Motor neuron (in vitro differentiated cells): ENCODE measurements around the gene MAK. TPM values are rescaled to one million over a fixed set of nuclear protein-coding genes. Genes with fewer than 3 reads are reported as not detected.
A peak's percentile ranks its signal among the peaks of the same experiment; 100 is the strongest.
"Not testable (repeated sequence)": the region's sequence is repeated elsewhere in the genome, so short reads cannot be mapped to it uniquely, and the experiment has no call there.

ENCODE experiments used
- ATAC-seq, 8 experiments: fragments of 200-7000 bp; cut with Tn5 transposase; replicated peaks in 6 of 8; 2 replicates each; pipeline ENCODE4 v1.8.0; 2021; ENCODE audit warnings: mild to moderate bottlenecking in 8 of 8, moderate library complexity in 8 of 8
- H3K27ac ChIP-seq, 2 donors: fragments of 250-450 bp; sonication (Bioruptor Pico); 2 replicates each; pipeline ENCODE4 v1.9.0; 2021; ENCODE audit warnings: antibody characterized with exemption in 2 of 2, mild to moderate bottlenecking in 2 of 2, moderate library complexity in 1 of 2
- H3K4me1 ChIP-seq, 2 donors: fragments of 250-450 bp; sonication (Bioruptor Pico); replicated peaks in 1 of 2; 2 replicates each; pipeline ENCODE4 v1.6.1; 2021; ENCODE audit warnings: antibody characterized with exemption in 2 of 2, mild to moderate bottlenecking in 2 of 2, moderate library complexity in 1 of 2
- H3K4me3 ChIP-seq, 5 donors: fragments of 250-450 bp; sonication (Bioruptor Pico); 2 replicates each; pipeline ENCODE4 v1.9.0; 2021; ENCODE audit warnings: antibody characterized with exemption in 5 of 5, mild to moderate bottlenecking in 5 of 5, moderate library complexity in 4 of 5
- WGBS, 10 experiments: fragments of 450-650 bp; shearing (Covaris generic); methylation state at CpG; one replicate each; pipeline ENCODE4 v1.0.0; 2022; 5-methylcytosine and 5-hydroxymethylcytosine counted together
- in situ Hi-C, 9 experiments: fragments of 400-800 bp; cut with MboI; loops; one replicate each; pipeline ENCODE4 v1.15.0; 2021; ENCODE audit warnings: low sequenced_read_pairs in 9 of 9, low pct_unique_long_range_greater_than_20kb in 2 of 9; ENCODE audit not compliant: unreplicated experiment in 9 of 9
- total RNA-seq, 8 experiments: library from RNA; unstranded; fragments of 300-600 nt; gene quantifications; 2 replicates each; pipeline versions ENCODE4 v1.2.3 to v1.2.4, GENCODE V29; 2022

Gene MAK
- total RNA-seq, 8 experiments from 2014 or later, result 0.25 to 5.1 (median 0.87) TPM

GRCh38 chr6:10733151-10733715, 105.1 kb downstream of the MAK start:
- no peak for ATAC-seq
- in situ Hi-C loops, result no loop called here
- no peaks in the 10 kb centered on the region for H3K4me1 ChIP-seq
- H3K4me3 ChIP-seq, result no peak overlapping the region
- 88 to 100% (median 92%) methylated on average over 2 to 15 of the region's 17 CpGs; no CpG with 5 or more reads in 3 of the 10 experiments for whole genome bisulfite sequencing, 10 experiments
- H3K27ac ChIP-seq, result no peak overlapping the region

DNA sequence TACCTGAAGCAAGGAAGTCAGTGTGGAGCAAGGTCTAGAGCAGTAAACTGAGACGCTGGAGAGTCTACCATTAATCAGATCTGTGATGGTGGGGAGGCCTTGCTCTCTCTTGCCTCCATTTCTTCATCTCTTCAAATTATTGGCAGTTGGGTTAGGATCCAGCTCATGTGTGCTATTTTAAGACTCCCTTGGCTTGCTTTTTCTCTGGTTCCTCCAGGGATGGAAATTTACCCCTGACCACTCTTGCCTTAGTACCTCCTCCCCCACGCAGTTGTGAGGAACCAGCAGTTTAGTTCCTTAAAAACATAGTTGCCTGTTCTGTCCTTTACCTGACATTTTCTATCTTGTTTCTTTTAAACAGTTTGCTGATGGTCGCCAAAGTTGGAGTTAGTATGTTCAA, 108.1 kb downstream of the MAK start:
- in situ Hi-C loops, result no loop called here
- no peak for ATAC-seq
- Histone ChIP-seq H3K4me3 (no peak overlapping the region), H3K4me1 (no peaks in the 10 kb centered on the region), H3K27ac (no peak overlapping the region)
- WGBS, 10 experiments, result 62 to 100% (median 94%) methylated on average over 1 to 3 of the region's 3 CpGs; no CpG with 5 or more reads in 2 of the 10 experiments

GRCh38 chr6:10725716-10726115, 112.6 kb downstream of the MAK start:
- WGBS, 10 experiments, result 70 to 100% (median 91%) methylated on average over 1 to 4 of the region's 9 CpGs; no CpG with 5 or more reads in 4 of the 10 experiments
- H3K4me3 ChIP-seq, result no peak overlapping the region
- no peak for ATAC-seq
- H3K27ac ChIP-seq, result no peak overlapping the region
- H3K4me1 ChIP-seq, result peaks cover 14 to 16% of the 10 kb centered on the region in 2 donors
- in situ Hi-C loops, result no loop called here

DNA sequence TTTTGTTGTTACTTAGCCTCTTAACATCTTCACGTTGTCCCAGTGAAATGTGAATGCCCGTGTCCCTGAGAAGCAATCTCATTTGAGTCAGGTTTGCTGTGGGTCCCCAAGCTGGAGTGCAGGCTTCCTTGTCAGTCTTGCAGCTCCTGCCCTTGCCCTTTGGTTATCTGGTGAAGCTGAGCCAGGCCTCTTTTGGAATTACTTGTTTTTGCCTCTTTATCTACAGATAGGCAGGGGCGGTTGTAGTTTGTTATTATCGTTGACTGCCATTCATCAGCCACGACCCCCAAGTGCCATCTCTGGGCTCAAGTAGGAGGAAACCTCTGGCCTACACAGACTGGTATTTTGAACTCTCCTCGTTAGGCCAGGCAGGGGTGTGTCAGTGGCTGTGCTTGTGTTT, 113.3 kb downstream of the MAK start:
- no peak for ATAC-seq
- Histone ChIP-seq H3K27ac (no peak overlapping the region), H3K4me1 (peaks cover 14 to 16% of the 10 kb centered on the region in 2 donors), H3K4me3 (no peak overlapping the region)
- in situ Hi-C loops, result no loop called here
- 72 to 100% (median 82%) methylated on average over 2 to 5 of the region's 6 CpGs; no CpG with 5 or more reads in 3 of the 10 experiments for WGBS, 10 experiments

DNA sequence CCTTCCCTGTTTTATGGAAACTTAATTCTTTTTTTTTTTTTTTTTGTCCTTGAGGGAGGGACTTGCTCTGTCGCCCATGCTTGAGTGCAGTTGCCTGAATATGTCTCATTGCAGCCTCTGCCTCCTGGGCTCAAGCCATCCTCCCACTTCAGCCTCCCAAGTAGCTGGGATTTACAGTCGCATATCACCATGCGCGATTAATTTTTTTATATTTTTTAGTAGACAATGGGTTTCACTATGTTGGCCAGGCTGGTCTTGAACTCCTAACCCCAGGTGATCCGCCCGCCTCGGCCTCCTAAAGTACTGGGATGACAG, 114.8 kb downstream of the MAK start:
- 0 to 55% (median 12%) methylated on average over 1 to 7 of the region's 7 CpGs; no CpG with 5 or more reads in 2 of the 10 experiments for WGBS, 10 experiments
- ATAC-seq, result no peak
- Histone ChIP-seq H3K27ac (peak overlapping the region; percentile 67 to 80), H3K4me3 (peak overlapping the region; percentile 55 to 77 (median 63)), H3K4me1 (peaks cover 14 to 16% of the 10 kb centered on the region in 2 donors)
- in situ Hi-C loops, result no loop called here

DNA sequence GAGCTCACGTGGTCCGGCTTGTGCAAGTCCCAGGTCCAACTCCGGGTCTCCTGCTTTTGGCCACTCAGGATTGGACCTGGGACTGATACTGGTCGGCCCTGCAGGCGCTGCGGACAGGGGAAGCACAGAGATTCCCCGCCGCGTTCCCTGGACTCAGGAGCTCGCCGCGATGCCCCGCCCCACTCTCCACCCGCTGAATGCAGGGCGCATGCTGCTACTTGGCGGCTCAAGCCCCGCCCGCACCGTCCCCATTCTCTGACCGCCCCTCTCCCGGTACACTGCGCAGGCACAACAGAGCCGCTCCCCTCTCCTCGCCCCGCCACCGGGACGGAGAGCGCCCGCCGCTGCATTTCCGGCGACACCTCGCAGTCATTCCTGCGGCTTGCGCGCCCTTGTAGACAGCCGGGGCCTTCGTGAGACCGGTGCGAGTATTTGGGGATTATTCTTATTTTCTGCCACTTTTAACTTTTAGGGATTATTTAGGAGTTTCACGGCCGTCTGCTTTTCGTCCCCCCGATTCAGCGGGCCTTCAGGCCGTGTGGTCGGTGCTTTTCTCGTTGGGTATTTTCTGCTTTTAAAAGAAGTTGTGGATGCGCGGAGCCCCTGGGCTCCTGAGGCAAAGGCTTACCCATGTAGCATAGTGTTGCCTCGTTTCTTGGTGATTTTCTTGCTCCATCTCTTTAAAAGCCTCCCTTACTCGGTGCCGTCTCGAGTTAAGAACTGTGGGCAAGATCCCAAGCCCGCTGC, 115.3 kb downstream of the MAK start, which contains the start of gene TMEM14C:
Gene TMEM14C (plus strand): TSS at position 251 of the 747 bp plus-strand sequence. CDS start 1,544 bp downstream, outside the sequence.
- peak; percentile 86 to 99 (median 96) for ATAC-seq
- H3K27ac ChIP-seq, result peak within 1 kb of the TSS; percentile 82 to 88
- 0 to 3% (median 0%) methylated on average over 1 to 10 of the region's 55 CpGs; no CpG with 5 or more reads in 3 of the 10 experiments for WGBS, 10 experiments
- H3K4me1 ChIP-seq, result peaks cover 14 to 16% of the 10 kb centered on the region in 2 donors
- peak within 1 kb of the TSS; percentile 55 to 77 (median 63) for H3K4me3 ChIP-seq
- in situ Hi-C loops, result no loop called here

DNA sequence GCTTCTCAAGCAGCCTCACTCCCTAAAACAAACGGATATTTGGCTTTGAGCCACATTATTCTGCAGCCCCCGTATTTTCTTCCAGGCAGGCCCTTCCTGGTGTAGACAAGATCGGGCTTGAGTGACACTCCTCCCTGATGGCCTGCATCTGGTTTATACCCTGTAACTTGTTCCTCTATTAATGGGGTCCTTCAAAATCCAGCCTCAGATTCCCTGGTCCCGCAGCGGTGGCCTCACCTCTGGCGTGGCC, 115.8 kb downstream of the MAK start:
- ATAC-seq, result no peak
- in situ Hi-C loops, result no loop called here
- WGBS, 10 experiments, result 0 to 33% (median 5%) methylated on average over 1 to 6 of the region's 6 CpGs; no CpG with 5 or more reads in 3 of the 10 experiments
- peaks cover 14 to 16% of the 10 kb centered on the region in 2 donors for H3K4me1 ChIP-seq
- H3K27ac ChIP-seq, result peak overlapping the region; percentile 82 to 88
- peak overlapping the region; percentile 55 to 77 (median 63) for H3K4me3 ChIP-seq

GRCh38 chr6:10721850-10722569, 116.3 kb downstream of the MAK start:
- H3K4me3 ChIP-seq, result peak overlapping the region; percentile 55 to 77 (median 63)
- 65 to 100% (median 86%) methylated on average over 2 to 10 of the region's 11 CpGs; no CpG with 5 or more reads in 4 of the 10 experiments for WGBS, 10 experiments
- H3K27ac ChIP-seq, result peak overlapping the region; percentile 82 to 88
- peaks cover 14 to 16% of the 10 kb centered on the region in 2 donors for H3K4me1 ChIP-seq
- no peak for ATAC-seq
- in situ Hi-C loops, result no loop called here

DNA sequence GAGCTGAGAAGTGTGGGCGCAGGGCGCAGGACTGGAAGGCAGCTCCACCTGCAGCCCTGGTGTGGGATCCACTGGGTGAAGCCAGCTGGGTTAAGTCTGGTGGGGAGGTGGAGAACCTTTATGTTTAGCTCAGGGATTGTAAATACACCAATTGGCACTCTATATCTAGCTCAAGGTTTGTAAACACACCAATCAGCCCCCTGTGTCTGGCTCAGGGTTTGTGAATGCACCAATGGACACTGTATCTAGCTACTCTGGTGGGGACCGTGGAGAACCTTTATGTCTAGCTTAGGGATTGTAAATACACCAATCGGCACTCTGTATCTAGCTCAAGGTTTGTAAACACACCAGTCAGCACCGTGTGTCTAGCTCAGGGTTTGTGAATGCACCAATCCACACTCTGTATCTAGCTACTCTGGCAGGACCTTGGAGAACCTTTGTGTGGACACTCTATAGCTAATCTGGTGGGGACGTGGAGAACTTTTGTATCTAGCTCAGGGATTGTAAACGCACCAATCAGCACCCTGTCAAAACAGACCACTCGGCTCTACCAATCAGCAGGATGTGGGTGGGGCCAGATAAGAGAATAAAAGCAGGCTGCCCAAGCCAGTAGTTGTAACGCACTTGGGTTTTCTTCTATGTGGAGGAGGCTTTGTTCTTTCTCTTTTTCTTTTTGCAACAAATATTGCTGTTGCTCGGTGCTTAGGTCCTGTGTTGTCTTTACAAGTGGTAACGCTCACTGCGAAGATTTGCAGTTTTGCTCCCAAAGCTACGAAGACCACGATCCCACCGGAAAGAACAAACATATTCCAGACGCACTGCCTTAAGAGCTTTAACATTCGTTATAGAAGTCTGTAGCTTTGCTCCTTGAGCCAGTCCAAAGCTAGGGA, 117.1 kb downstream of the MAK start:
- peak overlapping the region in 1 of 2 donors; percentile 7 for H3K27ac ChIP-seq
- ATAC-seq, H3K4me3 ChIP-seq, in situ Hi-C loops: not testable (repeated sequence)
- H3K4me1 ChIP-seq, result peaks cover 14 to 16% of the 10 kb centered on the region in 2 donors
- 60 to 100% (median 94%) methylated on average over 1 to 9 of the region's 17 CpGs; no CpG with 5 or more reads in 1 of the 10 experiments for WGBS, 10 experiments

- WGBS, 10 experiments, result 0 to 100% (median 100%) methylated on average over 2 to 7 of the region's 49 CpGs; no CpG with 5 or more reads in 7 of the 10 experiments
- peak in 2 of 8 experiments; percentile 22 to 25 for ATAC-seq
- Histone ChIP-seq H3K27ac (no peak overlapping the region), H3K4me3 (no peak overlapping the region), H3K4me1 (peaks cover 14 to 16% of the 10 kb centered on the region in 2 donors)
- in situ Hi-C loops, result no loop called here
These were observed 117.9 kb downstream of the MAK start for GRCh38 chr6:10720265-10720959.

DNA sequence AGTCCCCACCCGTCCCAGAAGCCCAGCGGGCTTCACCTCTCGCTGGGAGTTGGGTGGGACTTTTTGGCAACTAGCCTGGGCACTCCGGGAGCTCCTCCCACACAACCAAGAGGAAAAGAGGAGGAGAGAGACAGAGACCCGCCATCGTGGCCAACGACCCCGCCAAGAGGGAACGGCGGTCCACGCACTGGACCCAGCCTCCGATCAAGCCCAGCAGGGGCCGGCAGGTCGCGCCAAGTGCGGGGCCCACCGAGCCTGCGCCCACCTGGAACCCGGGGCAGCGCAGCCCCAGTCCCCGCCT, 118.4 kb downstream of the MAK start:
- in situ Hi-C loops, result no loop called here
- ATAC-seq, result peak in 2 of 8 experiments; percentile 3 to 10
- Histone ChIP-seq H3K4me1 (peaks cover 14 to 16% of the 10 kb centered on the region in 2 donors), H3K4me3 (no peak overlapping the region), H3K27ac (no peak overlapping the region)
- 95% methylated on average over 4 of the region's 21 CpGs; no CpG with 5 or more reads in 9 of the 10 experiments for whole genome bisulfite sequencing, 10 experiments

GRCh38 chr6:10719296-10719963, 118.9 kb downstream of the MAK start:
- no peak overlapping the region for H3K27ac ChIP-seq
- in situ Hi-C loops, result no loop called here
- peaks cover 14 to 16% of the 10 kb centered on the region in 2 donors for H3K4me1 ChIP-seq
- 65 to 100% (median 81%) methylated on average over 1 to 7 of the region's 8 CpGs for WGBS, 10 experiments
- no peak overlapping the region for H3K4me3 ChIP-seq
- peak in 2 of 8 experiments; percentile 1 for ATAC-seq
